Smooth muscle cell (in vitro differentiated cells): ENCODE results near the gene PRR27. TPM values are rescaled to one million over a fixed set of nuclear protein-coding genes. Genes with fewer than 3 reads are reported as not detected.

Experiments
- DNase-seq: peaks from one replicate; lab custom pipeline; 2025; ENCODE audit not compliant: unreplicated experiment; lab: John Stamatoyannopoulos, UW
- H2AFZ ChIP-seq: fragments of 200-600 bp; sonication (generic); 2 replicates; pipeline ENCODE4 v1.6.0; 2016; ENCODE audit warnings: antibody characterized with exemption, low read depth, mild to moderate bottlenecking
- H3F3A ChIP-seq: fragments of 200-600 bp; sonication (generic); 2 replicates; pipeline ENCODE4 v1.6.0; 2017; ENCODE audit warnings: antibody characterized with exemption, low read depth
- H3K27ac ChIP-seq: fragments of 200-600 bp; sonication (generic); 2 replicates; pipeline ENCODE4 v1.5.1; 2016; ENCODE audit warnings: low read depth, mild to moderate bottlenecking
- H3K27me3 ChIP-seq: fragments of 200-600 bp; sonication (generic); 2 replicates; pipeline ENCODE4 v1.6.1; 2016; ENCODE audit warnings: low read depth, mild to moderate bottlenecking
- H3K36me3 ChIP-seq: fragments of 200-600 bp; sonication (generic); 2 replicates; pipeline ENCODE4 v1.5.1; 2016; ENCODE audit warnings: low read depth
- H3K4me1 ChIP-seq: fragments of 200-600 bp; sonication (generic); 2 replicates; pipeline ENCODE4 v1.5.1; 2016; ENCODE audit warnings: low read depth
- H3K4me2 ChIP-seq: fragments of 200-600 bp; sonication (generic); 2 replicates; pipeline ENCODE4 v1.6.0; 2016; ENCODE audit warnings: mild to moderate bottlenecking
- H3K4me3 ChIP-seq: fragments of 200-600 bp; sonication (generic); 2 replicates; pipeline ENCODE4 v1.5.1; 2016; ENCODE audit warnings: mild to moderate bottlenecking
- H3K79me2 ChIP-seq: fragments of 200-600 bp; sonication (generic); 2 replicates; pipeline ENCODE4 v1.6.0; 2016; ENCODE audit warnings: low read depth, mild to moderate bottlenecking
- H3K9ac ChIP-seq: fragments of 200-600 bp; sonication (generic); 2 replicates; pipeline ENCODE4 v1.6.0; 2016; ENCODE audit warnings: low read depth
- H3K9me3 ChIP-seq: fragments of 200-600 bp; sonication (generic); replicated peaks from 2 replicates; pipeline ENCODE4 v1.5.1; 2016; ENCODE audit warnings: low read depth
- H4K20me1 ChIP-seq: fragments of 200-600 bp; sonication (generic); 2 replicates; pipeline ENCODE4 v1.6.0; 2016; ENCODE audit warnings: low read depth
- WGBS: methylation state at CpG from one replicate; pipeline ENCODE4 v1.1.7; 2016; ENCODE audit warnings: low lambda C conversion rate; 5-methylcytosine and 5-hydroxymethylcytosine counted together
- polyA plus RNA-seq: library from polyadenylated mRNA; unstranded; fragments of >200 nt; fragmentation: Nextera tagmentation; extraction: Ambion mirVana; gene quantifications from 2 replicates; pipeline ENCODE4 v1.2.1, GENCODE V29; 2016
- total RNA-seq: library from RNA; depleted of rRNA; stranded (reverse); fragments of >200 nt; gene quantifications from 2 replicates; pipeline ENCODE4 v1.2.3, GENCODE V29; 2014
- TF ChIP-seq, protein P1 (sequence below): fragments of 200-600 bp; sonication (generic); IDR thresholded peaks from 2 replicates; pipeline ENCODE4 v1.5.1; 2017; ENCODE audit warnings: borderline replicate concordance, mild to moderate bottlenecking, antibody characterized with exemption; ENCODE audit not compliant: insufficient read depth, poor library complexity, severe bottlenecking

Gene PRR27
- total and polyA plus RNA-seq, 2 experiments from 2014 or later, result not detected

DNA sequence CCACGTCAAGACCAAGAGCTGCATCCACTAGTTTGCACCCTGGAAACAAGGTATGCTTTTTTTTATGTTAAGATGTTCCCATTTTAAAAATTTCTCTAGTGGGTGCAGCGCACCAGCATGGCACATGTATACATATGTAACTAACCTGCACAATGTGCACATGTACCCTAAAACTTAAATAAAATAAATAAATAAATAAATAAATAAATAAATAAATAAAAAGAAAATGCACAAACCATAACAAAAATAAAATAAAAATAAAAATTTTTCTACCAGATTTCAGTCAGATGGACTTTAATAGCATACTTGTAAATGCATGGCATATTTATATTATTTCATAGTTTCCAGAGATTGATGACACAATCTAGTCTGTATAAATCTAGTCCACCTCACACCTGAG is 1.9 kb upstream of the PRR27 start:
- no peak overlapping the region for H3K4me3 ChIP-seq
- H3K4me2 ChIP-seq, result no peak overlapping the region
- no peaks in the 10 kb centered on the region for H4K20me1 ChIP-seq
- no peak overlapping the region for H3K27ac ChIP-seq
- TF ChIP-seq, protein P1, sequence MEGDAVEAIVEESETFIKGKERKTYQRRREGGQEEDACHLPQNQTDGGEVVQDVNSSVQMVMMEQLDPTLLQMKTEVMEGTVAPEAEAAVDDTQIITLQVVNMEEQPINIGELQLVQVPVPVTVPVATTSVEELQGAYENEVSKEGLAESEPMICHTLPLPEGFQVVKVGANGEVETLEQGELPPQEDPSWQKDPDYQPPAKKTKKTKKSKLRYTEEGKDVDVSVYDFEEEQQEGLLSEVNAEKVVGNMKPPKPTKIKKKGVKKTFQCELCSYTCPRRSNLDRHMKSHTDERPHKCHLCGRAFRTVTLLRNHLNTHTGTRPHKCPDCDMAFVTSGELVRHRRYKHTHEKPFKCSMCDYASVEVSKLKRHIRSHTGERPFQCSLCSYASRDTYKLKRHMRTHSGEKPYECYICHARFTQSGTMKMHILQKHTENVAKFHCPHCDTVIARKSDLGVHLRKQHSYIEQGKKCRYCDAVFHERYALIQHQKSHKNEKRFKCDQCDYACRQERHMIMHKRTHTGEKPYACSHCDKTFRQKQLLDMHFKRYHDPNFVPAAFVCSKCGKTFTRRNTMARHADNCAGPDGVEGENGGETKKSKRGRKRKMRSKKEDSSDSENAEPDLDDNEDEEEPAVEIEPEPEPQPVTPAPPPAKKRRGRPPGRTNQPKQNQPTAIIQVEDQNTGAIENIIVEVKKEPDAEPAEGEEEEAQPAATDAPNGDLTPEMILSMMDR, result no peak
- H3K9ac ChIP-seq, result no peak overlapping the region
- H3K27me3 ChIP-seq, result no peaks in the 10 kb centered on the region
- no peak overlapping the region for H2AFZ ChIP-seq
- no peaks in the 10 kb centered on the region for H3K9me3 ChIP-seq
- no peak for DNase-seq
- no peaks in the 10 kb centered on the region for H3K4me1 ChIP-seq
- H3K79me2 ChIP-seq, result no peaks in the 10 kb centered on the region
- no peaks in the 10 kb centered on the region for H3K36me3 ChIP-seq
- no peaks in the 10 kb centered on the region for H3F3A ChIP-seq
- 85% methylated on average over 2 of the region's 2 CpGs for WGBS

DNA sequence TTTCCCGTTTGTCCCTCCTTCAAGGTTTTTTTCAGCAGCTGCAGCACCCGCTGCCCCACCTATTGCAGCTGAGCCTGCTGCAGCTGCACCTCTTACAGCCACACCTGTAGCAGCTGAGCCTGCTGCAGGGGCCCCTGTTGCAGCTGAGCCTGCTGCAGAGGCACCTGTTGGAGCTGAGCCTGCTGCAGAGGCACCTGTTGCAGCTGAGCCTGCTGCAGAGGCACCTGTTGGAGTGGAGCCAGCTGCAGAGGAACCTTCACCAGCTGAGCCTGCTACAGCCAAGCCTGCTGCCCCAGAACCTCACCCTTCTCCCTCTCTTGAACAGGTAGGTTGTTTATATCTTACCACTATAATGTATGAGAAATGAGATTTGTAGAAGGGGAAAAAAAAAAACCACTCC is 4.5 kb downstream of the PRR27 start:
- H2AFZ ChIP-seq, result no peak overlapping the region
- no peak for DNase-seq
- H3K27ac ChIP-seq, result no peak overlapping the region
- no peaks in the 10 kb centered on the region for H4K20me1 ChIP-seq
- WGBS, result 85% methylated on average over 2 of the region's 2 CpGs
- H3K79me2 ChIP-seq, result no peaks in the 10 kb centered on the region
- H3F3A ChIP-seq, result no peaks in the 10 kb centered on the region
- H3K4me1 ChIP-seq, result no peaks in the 10 kb centered on the region
- no peak overlapping the region for H3K9ac ChIP-seq
- H3K4me3 ChIP-seq, result no peak overlapping the region
- no peaks in the 10 kb centered on the region for H3K36me3 ChIP-seq
- no peaks in the 10 kb centered on the region for H3K9me3 ChIP-seq
- TF ChIP-seq, protein P1, result no peak
- no peaks in the 10 kb centered on the region for H3K27me3 ChIP-seq
- no peak overlapping the region for H3K4me2 ChIP-seq

DNA sequence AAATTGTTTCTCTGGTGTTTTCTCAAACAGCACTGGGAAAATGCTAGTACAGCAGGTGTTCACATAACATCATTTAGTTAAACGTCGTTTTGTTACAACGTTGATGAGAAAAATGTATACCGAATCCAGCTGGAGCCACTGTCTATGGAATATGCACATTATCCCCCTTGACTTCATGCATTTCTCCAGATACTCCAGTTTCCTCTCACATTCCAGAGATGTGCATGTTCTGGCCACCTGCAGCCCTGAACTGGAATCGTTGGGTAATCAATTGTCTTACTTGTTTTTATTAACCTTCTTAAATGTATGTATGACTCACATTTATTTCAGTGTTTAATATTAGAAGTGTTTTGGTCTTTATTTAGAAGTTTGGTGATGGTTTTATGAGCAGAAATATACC is 23.1 kb downstream of the PRR27 start:
- TF ChIP-seq, protein P1, result no peak
- WGBS, result 79% methylated on average over 5 of the region's 5 CpGs
- Histone ChIP-seq H3K36me3 (no peaks in the 10 kb centered on the region), H3K27me3 (no peaks in the 10 kb centered on the region), H3K4me1 (no peaks in the 10 kb centered on the region), H3F3A (no peaks in the 10 kb centered on the region), H2AFZ (no peak overlapping the region), H3K4me2 (no peak overlapping the region), H3K4me3 (no peak overlapping the region), H3K9me3 (no peaks in the 10 kb centered on the region), H3K79me2 (no peaks in the 10 kb centered on the region), H4K20me1 (no peaks in the 10 kb centered on the region), H3K27ac (no peak overlapping the region), H3K9ac (no peak overlapping the region)
- no peak for DNase-seq

DNA sequence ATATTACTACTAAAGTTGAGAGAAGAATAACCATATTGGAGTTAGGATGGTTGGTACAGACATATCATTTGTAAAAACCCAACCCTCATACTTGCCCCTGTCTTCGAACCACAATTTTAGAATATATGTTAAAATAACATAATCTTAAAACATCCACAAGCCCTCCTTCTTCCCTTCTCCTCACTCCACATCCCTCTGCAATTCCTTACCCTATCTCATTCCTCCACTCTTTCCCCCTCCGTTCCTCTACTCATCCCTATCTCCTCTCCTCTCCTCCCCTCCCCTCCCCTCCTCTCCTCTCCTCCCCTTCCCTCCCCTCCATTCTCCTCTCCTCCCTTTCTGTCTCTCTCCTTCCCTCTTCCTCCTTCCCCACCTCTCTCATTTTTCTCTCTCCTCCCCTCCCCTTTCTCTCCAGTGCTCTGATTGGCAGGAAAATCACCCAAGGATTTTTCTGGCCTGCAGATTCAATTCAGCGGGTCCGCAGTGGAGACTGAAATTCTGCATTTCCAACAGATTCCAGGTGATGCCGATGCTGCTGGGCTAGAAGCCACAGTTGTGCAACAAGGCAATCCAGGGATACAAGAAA is 24.1 kb downstream of the PRR27 start:
- Histone ChIP-seq H3F3A (no peaks in the 10 kb centered on the region), H3K36me3 (no peaks in the 10 kb centered on the region), H3K4me1 (no peaks in the 10 kb centered on the region), H3K79me2 (no peaks in the 10 kb centered on the region), H2AFZ (no peak overlapping the region), H3K27me3 (no peaks in the 10 kb centered on the region), H3K4me2 (no peak overlapping the region), H4K20me1 (no peaks in the 10 kb centered on the region), H3K4me3 (no peak overlapping the region), H3K9ac (no peak overlapping the region), H3K9me3 (no peaks in the 10 kb centered on the region), H3K27ac (no peak overlapping the region)
- WGBS, result 56% methylated on average over 5 of the region's 5 CpGs
- TF ChIP-seq, protein P1, result no peak
- DNase-seq, result no peak
